ENCODE measurements around the gene RAC3. TPM values are rescaled to one million over a fixed set of nuclear protein-coding genes. Genes with fewer than 3 reads are reported as not detected.

RAC3 gene
- total RNA-seq, 2 experiments from 2014 or later = 3.3 to 5.3 TPM

- Mint-ChIP-seq H3K27me3 (no peaks in the 10 kb centered on the region), H3K4me3 (no peak overlapping the region), H3K4me1 (ENCODE audit: low read depth) (no peaks in the 10 kb centered on the region), H3K9me3 (no peaks in the 10 kb centered on the region), H3K36me3 (ENCODE audit: low read depth) (no peaks in the 10 kb centered on the region), H3K27ac (no peak overlapping the region)
- intact Hi-C loops (cut with DNase I, micrococcal nuclease) = no loop called here
- H3K4me1 ChIP-seq (ENCODE audit: insufficient read depth, low read length) = no peaks in the 10 kb centered on the region
- no peak for ATAC-seq (ENCODE audit: poor library complexity)
- H3K36me3 ChIP-seq (ENCODE audit: insufficient read depth, low read length) = no peaks in the 10 kb centered on the region
- DNase-seq = no peak
- CTCF ChIA-PET = no interaction called here
- H3K27ac ChIP-seq (ENCODE audit: low read depth in 1 of 2, low read length in 2 of 2) = no peak overlapping the region
- TF ChIP-seq CTCF (IDR thresholded peaks at IDR 0.05) = no peak
- H3K9me3 ChIP-seq (ENCODE audit: control insufficient read depth in 1 of 2, insufficient read depth in 1 of 2, low read length in 2 of 2) = no peaks in the 10 kb centered on the region
- POLR2A ChIA-PET = no interaction called here
- no peak overlapping the region for H3K4me3 ChIP-seq (ENCODE audit: low read length)
- no peaks in the 10 kb centered on the region for H3K27me3 ChIP-seq (ENCODE audit: control insufficient read depth in 1 of 2, insufficient read depth in 2 of 2, low read length in 2 of 2)
These were observed 23.1 kb upstream of the RAC3 start for GRCh38 chr17:82008258-82008940.

GRCh38 chr17:82008941-82009405 is 22.5 kb upstream of the RAC3 start:
- CTCF ChIA-PET = no interaction called here
- no peak for ATAC-seq (ENCODE audit: poor library complexity)
- H3K4me1 Mint-ChIP-seq (ENCODE audit: low read depth) = no peaks in the 10 kb centered on the region
- no peak overlapping the region for H3K4me3 ChIP-seq (ENCODE audit: low read length)
- POLR2A ChIA-PET = no interaction called here
- no peaks in the 10 kb centered on the region for H3K9me3 ChIP-seq (ENCODE audit: control insufficient read depth in 1 of 2, insufficient read depth in 1 of 2, low read length in 2 of 2)
- H3K27me3 ChIP-seq (ENCODE audit: control insufficient read depth in 1 of 2, insufficient read depth in 2 of 2, low read length in 2 of 2) = no peaks in the 10 kb centered on the region
- H3K36me3 Mint-ChIP-seq (ENCODE audit: low read depth) = no peaks in the 10 kb centered on the region
- no peak overlapping the region for H3K27ac ChIP-seq (ENCODE audit: low read depth in 1 of 2, low read length in 2 of 2)
- no peaks in the 10 kb centered on the region for H3K36me3 ChIP-seq (ENCODE audit: insufficient read depth, low read length)
- no peak overlapping the region for H3K27ac Mint-ChIP-seq
- no peaks in the 10 kb centered on the region for H3K27me3 Mint-ChIP-seq
- no peak for TF ChIP-seq CTCF (IDR thresholded peaks at IDR 0.05)
- no peaks in the 10 kb centered on the region for H3K9me3 Mint-ChIP-seq
- intact Hi-C loops (cut with DNase I, micrococcal nuclease) = no loop called here
- no peak for DNase-seq
- no peaks in the 10 kb centered on the region for H3K4me1 ChIP-seq (ENCODE audit: insufficient read depth, low read length)
- H3K4me3 Mint-ChIP-seq = no peak overlapping the region

GRCh38 chr17:82009413-82009812 is 22.1 kb upstream of the RAC3 start:
- ATAC-seq (ENCODE audit: poor library complexity) (no peak), DNase-seq (no peak)
- ChIA-PET POLR2A (no interaction called here), CTCF (interaction anchor here (0.8 to 1.2 kb wide), 2 partner anchors 10 to 50 kb away, joined by 3 read pairs; no protein-coding TSS in a partner anchor)
- Mint-ChIP-seq H3K4me1 (ENCODE audit: low read depth) (no peaks in the 10 kb centered on the region), H3K27me3 (no peaks in the 10 kb centered on the region), H3K4me3 (no peak overlapping the region), H3K36me3 (ENCODE audit: low read depth) (no peaks in the 10 kb centered on the region), H3K27ac (no peak overlapping the region), H3K9me3 (no peaks in the 10 kb centered on the region)
- no peak overlapping the region for H3K27ac ChIP-seq (ENCODE audit: low read depth in 1 of 2, low read length in 2 of 2)
- no peaks in the 10 kb centered on the region for H3K4me1 ChIP-seq (ENCODE audit: insufficient read depth, low read length)
- intact Hi-C loops (cut with DNase I, micrococcal nuclease) = no loop called here
- no peak for TF ChIP-seq CTCF (IDR thresholded peaks at IDR 0.05)
- H3K27me3 ChIP-seq (ENCODE audit: control insufficient read depth in 1 of 2, insufficient read depth in 2 of 2, low read length in 2 of 2) = no peaks in the 10 kb centered on the region
- no peaks in the 10 kb centered on the region for H3K9me3 ChIP-seq (ENCODE audit: control insufficient read depth in 1 of 2, insufficient read depth in 1 of 2, low read length in 2 of 2)
- no peaks in the 10 kb centered on the region for H3K36me3 ChIP-seq (ENCODE audit: insufficient read depth, low read length)
- no peak overlapping the region for H3K4me3 ChIP-seq (ENCODE audit: low read length)

All from CD4-positive, alpha-beta T cell (primary cell).